HPDE6-E6E7 (cell line): ENCODE measurements around the gene DDX60.
"Not testable (repeated sequence)": the region's sequence is repeated elsewhere in the genome, so short reads cannot be mapped to it uniquely, and the experiment has no call there.

ENCODE experiments used
- DNase-seq: peaks from one replicate; pipeline ENCODE4 v3.0.0; 2011; ENCODE audit warnings: missing footprints; ENCODE audit errors: extremely low spot score

DDX60 gene

GRCh38 chr4:168291242-168291641 lies 27.3 kb downstream of the DDX60 start:
- no peak for DNase-seq

GRCh38 chr4:168285850-168286249 lies 32.7 kb downstream of the DDX60 start:
- DNase-seq: not testable (repeated sequence)

- no peak for DNase-seq
These were observed 39.0 kb downstream of the DDX60 start for GRCh38 chr4:168279556-168279955.

GRCh38 chr4:168275836-168276235 lies 42.7 kb downstream of the DDX60 start:
- no peak for DNase-seq

GRCh38 chr4:168274871-168275270 lies 43.7 kb downstream of the DDX60 start:
- DNase-seq: no peak

GRCh38 chr4:168273838-168274237 lies 44.7 kb downstream of the DDX60 start:
- DNase-seq: no peak

GRCh38 chr4:168272488-168272887 lies 46.1 kb downstream of the DDX60 start:
- DNase-seq: no peak

GRCh38 chr4:168269896-168270295 lies 48.7 kb downstream of the DDX60 start:
- DNase-seq: no peak

- DNase-seq: no peak
These were observed 53.2 kb downstream of the DDX60 start for GRCh38 chr4:168265327-168265726.

- DNase-seq: no peak
These were observed 53.6 kb downstream of the DDX60 start for GRCh38 chr4:168264903-168265302.

GRCh38 chr4:168263039-168263438 lies 55.5 kb downstream of the DDX60 start:
- no peak for DNase-seq

- no peak for DNase-seq
These were observed 59.5 kb downstream of the DDX60 start for GRCh38 chr4:168259096-168259495.

- DNase-seq: no peak
These were observed 60.8 kb downstream of the DDX60 start for GRCh38 chr4:168257768-168258167.

GRCh38 chr4:168248176-168248710 lies 70.3 kb downstream of the DDX60 start:
- no peak for DNase-seq

GRCh38 chr4:168247603-168248002 lies 70.9 kb downstream of the DDX60 start:
- DNase-seq: no peak

GRCh38 chr4:168241953-168242352 lies 76.6 kb downstream of the DDX60 start:
- DNase-seq: no peak

GRCh38 chr4:168240821-168241220 lies 77.7 kb downstream of the DDX60 start:
- DNase-seq: no peak

GRCh38 chr4:168221301-168221700 lies 97.3 kb downstream of the DDX60 start:
- DNase-seq: no peak

- no peak for DNase-seq
These were observed 97.7 kb downstream of the DDX60 start for GRCh38 chr4:168220893-168221292.

GRCh38 chr4:168218645-168219044 lies 99.9 kb downstream of the DDX60 start:
- DNase-seq: no peak

- not testable (repeated sequence) for DNase-seq
These were observed 105.0 kb downstream of the DDX60 start for GRCh38 chr4:168213511-168213910.

- DNase-seq: no peak
These were observed 105.9 kb downstream of the DDX60 start for GRCh38 chr4:168212656-168213055.

GRCh38 chr4:168208957-168209614 lies 109.5 kb downstream of the DDX60 start:
- no peak for DNase-seq
